NCI-H1417 treated with DMSO at 0.1 percent for 48 hours (cell line): Measurements from ENCODE around the gene KRT72.

Experiments
- DNase-seq: peaks from one replicate; lab custom pipeline; 2025; lab: John Stamatoyannopoulos, UW

Gene KRT72

GRCh38 chr12:52578469-52578868, 22.8 kb downstream of the KRT72 start:
- no peak for DNase-seq

- no peak for DNase-seq
Measured at GRCh38 chr12:52577316-52577715, 23.9 kb downstream of the KRT72 start.

- no peak for DNase-seq
Measured at GRCh38 chr12:52575948-52576347, 25.3 kb downstream of the KRT72 start.

- no peak for DNase-seq
Measured at GRCh38 chr12:52575256-52575655, 26.0 kb downstream of the KRT72 start.

GRCh38 chr12:52573743-52574142, 27.5 kb downstream of the KRT72 start, which contains the start of gene KRT74:
Gene KRT74, minus strand, starts transcription at chr12:52573843. Its CDS starts 66 bp downstream, at chr12:52573777.
- no peak for DNase-seq

GRCh38 chr12:52573306-52573705, 28.0 kb downstream of the KRT72 start:
- no peak for DNase-seq

- no peak for DNase-seq
Measured at GRCh38 chr12:52570511-52570910, 30.8 kb downstream of the KRT72 start.

GRCh38 chr12:52568111-52568510, 33.2 kb downstream of the KRT72 start:
- no peak for DNase-seq

- DNase-seq, result no peak
Measured at GRCh38 chr12:52566847-52567291, 34.4 kb downstream of the KRT72 start.

GRCh38 chr12:52564582-52564981, 36.7 kb downstream of the KRT72 start:
- DNase-seq, result no peak

GRCh38 chr12:52561880-52562449, 39.3 kb downstream of the KRT72 start:
- DNase-seq, result no peak

GRCh38 chr12:52559979-52560378, 41.3 kb downstream of the KRT72 start:
- DNase-seq, result no peak

GRCh38 chr12:52558781-52559445, 42.4 kb downstream of the KRT72 start:
- DNase-seq, result no peak

GRCh38 chr12:52557476-52557875, 43.8 kb downstream of the KRT72 start:
- no peak for DNase-seq

- DNase-seq, result no peak
Measured at GRCh38 chr12:52555577-52555976, 45.7 kb downstream of the KRT72 start.

- no peak for DNase-seq
Measured at GRCh38 chr12:52552681-52553195, 48.5 kb downstream of the KRT72 start, which contains the start of gene KRT71. Gene KRT71, minus strand, starts transcription at chr12:52553145. Its CDS starts 68 bp downstream, at chr12:52553077.

- no peak for DNase-seq
Measured at GRCh38 chr12:52552055-52552454, 49.2 kb downstream of the KRT72 start.

- DNase-seq, result no peak
Measured at GRCh38 chr12:52551216-52551865, 49.9 kb downstream of the KRT72 start.

GRCh38 chr12:52546126-52546525, 55.1 kb downstream of the KRT72 start:
- no peak for DNase-seq

GRCh38 chr12:52543985-52544883, 57.0 kb downstream of the KRT72 start:
- no peak for DNase-seq

- no peak for DNase-seq
Measured at GRCh38 chr12:52542785-52543318, 58.4 kb downstream of the KRT72 start.

GRCh38 chr12:52542157-52542556, 59.1 kb downstream of the KRT72 start:
- DNase-seq, result no peak
